Measurements from ENCODE around the gene GCNA.

- TF ChIP-seq CTCF (IDR thresholded peaks at IDR 0.05) (peak; percentile 49 to 67 (median 63)), POLR2A (IDR thresholded peaks at IDR 0.05) (no peak)
These were observed 74.2 kb downstream of the GCNA start for GRCh38 chrX:71652405-71652804.
